WTC11 (cell line): ENCODE measurements around the gene DUSP5. TPM values are rescaled to one million over a fixed set of nuclear protein-coding genes. Genes with fewer than 3 reads are reported as not detected.

Source experiments
- ATAC-seq: fragments of 200-7000 bp; cut with Tn5 transposase; 2 replicates; pipeline ENCODE4 v1.10.0; 2021; ENCODE audit warnings: mild to moderate bottlenecking, moderate library complexity
- CTCF ChIA-PET: fragments of 300-600 bp; sonication (Branson Sonifier 250); formaldehyde crosslinking; loops from one replicate; lab custom pipeline; 2021; ENCODE audit warnings: antibody characterized with exemption; lab: Charles Lee
- POLR2A ChIA-PET: fragments of 350-600 bp; sonication (Branson Sonifier 250); formaldehyde crosslinking; loops from one replicate; lab custom pipeline; 2021; ENCODE audit warnings: antibody characterized with exemption; lab: Charles Lee
- DNase-seq: peaks from one replicate; pipeline ENCODE4 v3.0.0; 2021; ENCODE audit warnings: low spot score
- H3K27ac Mint-ChIP-seq: 2 replicates; pipeline ENCODE4 v1.8.0; 2021; ENCODE audit warnings: mixed read lengths
- H3K27me3 Mint-ChIP-seq: 2 replicates; pipeline ENCODE4 v1.8.0; 2021; ENCODE audit warnings: low read depth, mild to moderate bottlenecking, moderate library complexity, mixed read lengths
- H3K36me3 Mint-ChIP-seq: 2 replicates; pipeline ENCODE4 v1.8.0; 2021; ENCODE audit warnings: mixed read lengths
- H3K4me1 Mint-ChIP-seq: 2 replicates; pipeline ENCODE4 v1.8.0; 2022; ENCODE audit warnings: mixed read lengths
- H3K4me3 Mint-ChIP-seq: 2 replicates; pipeline ENCODE4 v1.8.0; 2021; ENCODE audit warnings: mild to moderate bottlenecking, moderate library complexity, mixed read lengths
- H3K9me3 Mint-ChIP-seq: 2 replicates; pipeline ENCODE4 v1.8.0; 2021; ENCODE audit warnings: mixed read lengths
- ATF1 ChIP-seq: sonication (generic); formaldehyde crosslinking; IDR thresholded peaks from 2 replicates; pipeline ENCODE4 v1.8.1; 2023; ENCODE audit warnings: mild to moderate bottlenecking, moderate library complexity, missing genetic modification reagents
- CREB1 ChIP-seq: sonication (generic); formaldehyde crosslinking; IDR thresholded peaks from 2 replicates; pipeline ENCODE4 v1.8.0; 2023; ENCODE audit warnings: mild to moderate bottlenecking, missing genetic modification reagents
- FOXP4 ChIP-seq: sonication (generic); formaldehyde crosslinking; IDR thresholded peaks from 2 replicates; pipeline ENCODE4 v1.8.0; 2022; ENCODE audit warnings: mild to moderate bottlenecking, missing genetic modification reagents
- NR1H2 ChIP-seq: sonication (generic); formaldehyde crosslinking; IDR thresholded peaks from 2 replicates; pipeline ENCODE4 v1.9.0; 2021; ENCODE audit warnings: mild to moderate bottlenecking, moderate library complexity, missing genetic modification reagents
- NR3C1 ChIP-seq: sonication (generic); formaldehyde crosslinking; conservative IDR thresholded peaks from 2 replicates; pipeline ENCODE4 v1.8.1; 2023; ENCODE audit warnings: low read depth, mild to moderate bottlenecking, missing genetic modification reagents
- OVOL2 ChIP-seq: fragments of 250-450 bp; sonication (Bioruptor Pico); IDR thresholded peaks from 2 replicates; pipeline ENCODE4 v1.9.0; 2021; ENCODE audit warnings: mild to moderate bottlenecking, borderline replicate concordance
- PRRX2 ChIP-seq: fragments of 250-450 bp; sonication (Bioruptor Pico); IDR thresholded peaks from 2 replicates; pipeline ENCODE4 v1.8.0; 2021; ENCODE audit warnings: mild to moderate bottlenecking
- SOX15 ChIP-seq: fragments of 250-450 bp; sonication (Bioruptor Pico); IDR thresholded peaks from 2 replicates; pipeline ENCODE4 v1.9.0; 2021; ENCODE audit warnings: mild to moderate bottlenecking
- TEAD1 ChIP-seq: sonication (generic); formaldehyde crosslinking; IDR thresholded peaks from 2 replicates; pipeline ENCODE4 v1.8.0; 2022; ENCODE audit warnings: mild to moderate bottlenecking, missing genetic modification reagents
- ZBTB21 ChIP-seq: sonication (generic); formaldehyde crosslinking; IDR thresholded peaks from 2 replicates; pipeline ENCODE4 v1.8.1; 2023; ENCODE audit warnings: mild to moderate bottlenecking, missing genetic modification reagents, borderline replicate concordance
- ZBTB43 ChIP-seq: sonication (generic); formaldehyde crosslinking; IDR thresholded peaks from 2 replicates; pipeline ENCODE4 v1.8.1; 2023; ENCODE audit warnings: mild to moderate bottlenecking, missing genetic modification reagents
- ZMAT4 ChIP-seq: fragments of 250-450 bp; sonication (Bioruptor Pico); IDR thresholded peaks from 2 replicates; pipeline ENCODE4 v1.9.0; 2021; ENCODE audit warnings: mild to moderate bottlenecking
- ZNF317 ChIP-seq: sonication (generic); formaldehyde crosslinking; IDR thresholded peaks from 2 replicates; pipeline ENCODE4 v1.8.1; 2023; ENCODE audit warnings: low read depth, mild to moderate bottlenecking, moderate library complexity, missing genetic modification reagents, borderline replicate concordance
- ZNF425 ChIP-seq: fragments of 250-450 bp; sonication (Bioruptor Pico); conservative IDR thresholded peaks from 2 replicates; pipeline ENCODE4 v1.9.0; 2021; ENCODE audit warnings: mild to moderate bottlenecking
- total RNA-seq: library from RNA; stranded (reverse); gene quantifications from 3 replicates; pipeline ENCODE4 v1.2.3, GENCODE V29; 2021
- TF ChIP-seq, protein P1 (sequence below): fragments of 250-450 bp; sonication (Bioruptor Pico); IDR thresholded peaks from 2 replicates; pipeline ENCODE4 v1.9.0; 2021; ENCODE audit warnings: moderate library complexity, mild to moderate bottlenecking, inconsistent platforms, borderline replicate concordance
- TF ChIP-seq, protein P2 (sequence below): fragments of 250-450 bp; sonication (Bioruptor Pico); IDR thresholded peaks from 2 replicates; pipeline ENCODE4 v1.8.0; 2021; ENCODE audit warnings: mild to moderate bottlenecking
- TF ChIP-seq, protein P3 (sequence below): sonication (generic); formaldehyde crosslinking; IDR thresholded peaks from 2 replicates; pipeline ENCODE4 v1.8.1; 2022; ENCODE audit warnings: low read depth, mild to moderate bottlenecking, moderate library complexity, missing genetic modification reagents, borderline replicate concordance
- TF ChIP-seq, protein P4 (sequence below): sonication (generic); formaldehyde crosslinking; IDR thresholded peaks from 2 replicates; pipeline ENCODE4 v1.8.1; 2023; ENCODE audit warnings: mild to moderate bottlenecking, missing genetic modification reagents, borderline replicate concordance
- TF ChIP-seq, protein P5 (sequence below): sonication (generic); formaldehyde crosslinking; IDR thresholded peaks from 2 replicates; pipeline ENCODE4 v1.8.1; 2023; ENCODE audit warnings: mild to moderate bottlenecking, missing genetic modification reagents
- TF ChIP-seq, protein P6 (sequence below): sonication (generic); formaldehyde crosslinking; IDR thresholded peaks from 2 replicates; pipeline ENCODE4 v1.8.0; 2023; ENCODE audit warnings: missing genetic modification reagents

The DUSP5 gene
- total RNA-seq, 1 experiment from 2014 or later = 55.1 TPM

DNA sequence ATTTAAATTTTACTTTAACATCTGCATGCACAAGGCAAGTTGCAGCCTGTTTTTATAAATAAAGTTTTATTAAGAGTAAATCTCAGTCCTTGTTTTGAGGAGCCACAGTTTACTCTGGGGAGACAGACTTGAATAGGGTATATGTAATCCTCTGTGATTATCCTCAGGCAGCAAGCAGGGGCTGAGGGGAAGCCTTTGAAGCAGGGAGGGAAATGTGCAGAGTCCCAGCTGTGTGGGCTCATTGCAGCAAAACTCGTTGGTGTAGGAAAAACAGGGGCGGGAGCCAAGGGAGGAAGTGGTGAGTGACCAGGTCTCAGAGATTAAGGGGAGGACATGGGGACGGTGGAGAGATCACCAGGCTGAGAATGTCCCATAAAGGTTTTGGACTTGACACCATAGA, 35.4 kb downstream of the DUSP5 start:
- H3K4me3 Mint-ChIP-seq = no peak overlapping the region
- DNase-seq (no peak), ATAC-seq (no peak)
- H3K9me3 Mint-ChIP-seq = no peaks in the 10 kb centered on the region
- POLR2A ChIA-PET = no interaction called here
- peak overlapping the region; percentile 81 for H3K27ac Mint-ChIP-seq
- H3K4me1 Mint-ChIP-seq = peaks cover 45% of the 10 kb centered on the region
- no peaks in the 10 kb centered on the region for H3K36me3 Mint-ChIP-seq
- H3K27me3 Mint-ChIP-seq = no peaks in the 10 kb centered on the region
- CTCF ChIA-PET = interaction anchor here (1.4 kb wide), 1 partner anchor 179 kb away, joined by 5 read pairs; no protein-coding TSS in a partner anchor
- TF ChIP-seq ZMAT4 (CRISPR knock-in tag) = no peak
- no peak for TF ChIP-seq FOXP4
- TF ChIP-seq ZNF317 (CRISPR knock-in tag) = no peak
- TF ChIP-seq ZBTB43 = no peak
- TF ChIP-seq, protein P1, sequence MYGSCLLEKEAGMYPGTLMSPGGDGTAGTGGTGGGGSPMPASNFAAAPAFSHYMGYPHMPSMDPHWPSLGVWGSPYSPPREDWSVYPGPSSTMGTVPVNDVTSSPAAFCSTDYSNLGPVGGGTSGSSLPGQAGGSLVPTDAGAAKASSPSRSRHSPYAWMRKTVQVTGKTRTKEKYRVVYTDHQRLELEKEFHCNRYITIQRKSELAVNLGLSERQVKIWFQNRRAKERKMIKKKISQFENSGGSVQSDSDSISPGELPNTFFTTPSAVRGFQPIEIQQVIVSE = no peak
- TF ChIP-seq, protein P2, sequence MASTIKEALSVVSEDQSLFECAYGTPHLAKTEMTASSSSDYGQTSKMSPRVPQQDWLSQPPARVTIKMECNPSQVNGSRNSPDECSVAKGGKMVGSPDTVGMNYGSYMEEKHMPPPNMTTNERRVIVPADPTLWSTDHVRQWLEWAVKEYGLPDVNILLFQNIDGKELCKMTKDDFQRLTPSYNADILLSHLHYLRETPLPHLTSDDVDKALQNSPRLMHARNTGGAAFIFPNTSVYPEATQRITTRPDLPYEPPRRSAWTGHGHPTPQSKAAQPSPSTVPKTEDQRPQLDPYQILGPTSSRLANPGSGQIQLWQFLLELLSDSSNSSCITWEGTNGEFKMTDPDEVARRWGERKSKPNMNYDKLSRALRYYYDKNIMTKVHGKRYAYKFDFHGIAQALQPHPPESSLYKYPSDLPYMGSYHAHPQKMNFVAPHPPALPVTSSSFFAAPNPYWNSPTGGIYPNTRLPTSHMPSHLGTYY (CRISPR knock-in tag) = no peak
- TF ChIP-seq ZNF425 = no peak
- no peak for TF ChIP-seq SOX15
- no peak for TF ChIP-seq CREB1 (CRISPR knock-in tag)
- no peak for TF ChIP-seq NR3C1 (CRISPR knock-in tag)
- no peak for TF ChIP-seq TEAD1
- TF ChIP-seq, protein P3, sequence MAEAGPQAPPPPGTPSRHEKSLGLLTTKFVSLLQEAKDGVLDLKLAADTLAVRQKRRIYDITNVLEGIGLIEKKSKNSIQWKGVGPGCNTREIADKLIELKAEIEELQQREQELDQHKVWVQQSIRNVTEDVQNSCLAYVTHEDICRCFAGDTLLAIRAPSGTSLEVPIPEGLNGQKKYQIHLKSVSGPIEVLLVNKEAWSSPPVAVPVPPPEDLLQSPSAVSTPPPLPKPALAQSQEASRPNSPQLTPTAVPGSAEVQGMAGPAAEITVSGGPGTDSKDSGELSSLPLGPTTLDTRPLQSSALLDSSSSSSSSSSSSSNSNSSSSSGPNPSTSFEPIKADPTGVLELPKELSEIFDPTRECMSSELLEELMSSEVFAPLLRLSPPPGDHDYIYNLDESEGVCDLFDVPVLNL (CRISPR knock-in tag) = no peak

- POLR2A ChIA-PET = no interaction called here
- CTCF ChIA-PET = interaction anchor here (0.7 to 2.7 kb wide), 5 partner anchors 12 to 180 kb away, joined by 3 to 9 read pairs (median 4); no protein-coding TSS in a partner anchor
- H3K4me1 Mint-ChIP-seq = peaks cover 32% of the 10 kb centered on the region
- H3K27me3 Mint-ChIP-seq = no peaks in the 10 kb centered on the region
- no peak overlapping the region for H3K27ac Mint-ChIP-seq
- ATAC-seq (no peak), DNase-seq (no peak)
- H3K36me3 Mint-ChIP-seq = no peaks in the 10 kb centered on the region
- H3K4me3 Mint-ChIP-seq = no peak overlapping the region
- no peaks in the 10 kb centered on the region for H3K9me3 Mint-ChIP-seq
- TF ChIP-seq, protein P4, sequence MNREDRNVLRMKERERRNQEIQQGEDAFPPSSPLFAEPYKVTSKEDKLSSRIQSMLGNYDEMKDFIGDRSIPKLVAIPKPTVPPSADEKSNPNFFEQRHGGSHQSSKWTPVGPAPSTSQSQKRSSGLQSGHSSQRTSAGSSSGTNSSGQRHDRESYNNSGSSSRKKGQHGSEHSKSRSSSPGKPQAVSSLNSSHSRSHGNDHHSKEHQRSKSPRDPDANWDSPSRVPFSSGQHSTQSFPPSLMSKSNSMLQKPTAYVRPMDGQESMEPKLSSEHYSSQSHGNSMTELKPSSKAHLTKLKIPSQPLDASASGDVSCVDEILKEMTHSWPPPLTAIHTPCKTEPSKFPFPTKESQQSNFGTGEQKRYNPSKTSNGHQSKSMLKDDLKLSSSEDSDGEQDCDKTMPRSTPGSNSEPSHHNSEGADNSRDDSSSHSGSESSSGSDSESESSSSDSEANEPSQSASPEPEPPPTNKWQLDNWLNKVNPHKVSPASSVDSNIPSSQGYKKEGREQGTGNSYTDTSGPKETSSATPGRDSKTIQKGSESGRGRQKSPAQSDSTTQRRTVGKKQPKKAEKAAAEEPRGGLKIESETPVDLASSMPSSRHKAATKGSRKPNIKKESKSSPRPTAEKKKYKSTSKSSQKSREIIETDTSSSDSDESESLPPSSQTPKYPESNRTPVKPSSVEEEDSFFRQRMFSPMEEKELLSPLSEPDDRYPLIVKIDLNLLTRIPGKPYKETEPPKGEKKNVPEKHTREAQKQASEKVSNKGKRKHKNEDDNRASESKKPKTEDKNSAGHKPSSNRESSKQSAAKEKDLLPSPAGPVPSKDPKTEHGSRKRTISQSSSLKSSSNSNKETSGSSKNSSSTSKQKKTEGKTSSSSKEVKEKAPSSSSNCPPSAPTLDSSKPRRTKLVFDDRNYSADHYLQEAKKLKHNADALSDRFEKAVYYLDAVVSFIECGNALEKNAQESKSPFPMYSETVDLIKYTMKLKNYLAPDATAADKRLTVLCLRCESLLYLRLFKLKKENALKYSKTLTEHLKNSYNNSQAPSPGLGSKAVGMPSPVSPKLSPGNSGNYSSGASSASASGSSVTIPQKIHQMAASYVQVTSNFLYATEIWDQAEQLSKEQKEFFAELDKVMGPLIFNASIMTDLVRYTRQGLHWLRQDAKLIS (CRISPR knock-in tag) = no peak
- TF ChIP-seq NR1H2 = no peak
- TF ChIP-seq ZBTB21 = no peak
- no peak for TF ChIP-seq OVOL2
- no peak for TF ChIP-seq ATF1 (CRISPR knock-in tag)
- TF ChIP-seq, protein P5, sequence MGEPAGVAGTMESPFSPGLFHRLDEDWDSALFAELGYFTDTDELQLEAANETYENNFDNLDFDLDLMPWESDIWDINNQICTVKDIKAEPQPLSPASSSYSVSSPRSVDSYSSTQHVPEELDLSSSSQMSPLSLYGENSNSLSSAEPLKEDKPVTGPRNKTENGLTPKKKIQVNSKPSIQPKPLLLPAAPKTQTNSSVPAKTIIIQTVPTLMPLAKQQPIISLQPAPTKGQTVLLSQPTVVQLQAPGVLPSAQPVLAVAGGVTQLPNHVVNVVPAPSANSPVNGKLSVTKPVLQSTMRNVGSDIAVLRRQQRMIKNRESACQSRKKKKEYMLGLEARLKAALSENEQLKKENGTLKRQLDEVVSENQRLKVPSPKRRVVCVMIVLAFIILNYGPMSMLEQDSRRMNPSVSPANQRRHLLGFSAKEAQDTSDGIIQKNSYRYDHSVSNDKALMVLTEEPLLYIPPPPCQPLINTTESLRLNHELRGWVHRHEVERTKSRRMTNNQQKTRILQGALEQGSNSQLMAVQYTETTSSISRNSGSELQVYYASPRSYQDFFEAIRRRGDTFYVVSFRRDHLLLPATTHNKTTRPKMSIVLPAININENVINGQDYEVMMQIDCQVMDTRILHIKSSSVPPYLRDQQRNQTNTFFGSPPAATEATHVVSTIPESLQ = no peak
- no peak for TF ChIP-seq PRRX2
- TF ChIP-seq, protein P6, sequence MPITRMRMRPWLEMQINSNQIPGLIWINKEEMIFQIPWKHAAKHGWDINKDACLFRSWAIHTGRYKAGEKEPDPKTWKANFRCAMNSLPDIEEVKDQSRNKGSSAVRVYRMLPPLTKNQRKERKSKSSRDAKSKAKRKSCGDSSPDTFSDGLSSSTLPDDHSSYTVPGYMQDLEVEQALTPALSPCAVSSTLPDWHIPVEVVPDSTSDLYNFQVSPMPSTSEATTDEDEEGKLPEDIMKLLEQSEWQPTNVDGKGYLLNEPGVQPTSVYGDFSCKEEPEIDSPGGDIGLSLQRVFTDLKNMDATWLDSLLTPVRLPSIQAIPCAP (CRISPR knock-in tag) = no peak
Observed at GRCh38 chr10:110534571-110534970, 36.9 kb downstream of the DUSP5 start.
